HepG2 (cell line): ENCODE results near the gene SLC28A1. TPM values are rescaled to one million over a fixed set of nuclear protein-coding genes. Genes with fewer than 3 reads are reported as not detected.

ENCODE experiments used
- ATAC-seq: fragments of 200-7000 bp; cut with Tn5 transposase; 3 replicates; pipeline ENCODE4 v1.9.1; 2020; ENCODE audit warnings: mild to moderate bottlenecking, moderate library complexity
- BruUV-seq: library from RNA; stranded (reverse); fragments of 400-500 nt; replicated peaks from 2 replicates; lab custom pipeline; 2021; lab: Mats Ljungman, UMichigan
- CTCF ChIA-PET: fragments of 300-600 bp; formaldehyde crosslinking; extraction: SDS; loops from one replicate; lab custom pipeline; 2021; ENCODE audit warnings: low total read pairs, inconsistent platforms, low intra/inter-chr PET ratio; lab: Yijun Ruan, JAX
- POLR2A ChIA-PET: fragments of 350-600 bp; sonication (Branson Sonifier 250); formaldehyde crosslinking; loops from one replicate; lab custom pipeline; 2020; ENCODE audit warnings: antibody characterized with exemption, inconsistent platforms; lab: Yijun Ruan, JAX
- DNase-seq: peaks from one replicate; pipeline ENCODE4 v3.0.0-alpha.2; 2015; ENCODE audit warnings: low spot score
- FAIRE-seq: peaks from 3 replicates; lab custom pipeline; 2011; peaks lifted over from hg19 to GRCh38; lab: Jason Lieb, UNC
- H2AFZ ChIP-seq: one replicate; pipeline ENCODE4 v1.6.1; 2011; ENCODE audit warnings: low read length, inconsistent platforms
- H3K27ac ChIP-seq: fragments of 300-600 bp; 3 replicates; pipeline ENCODE4 v1.8.0; 2011; ENCODE audit warnings: mixed run types, mild to moderate bottlenecking, mixed read lengths, low read length, inconsistent platforms; ENCODE audit not compliant: insufficient read depth; ENCODE audit errors: extremely low read length
- H3K27me3 ChIP-seq, 2 experiments: fragments of 200-600 bp in 1 of 2; 2 replicates in 1 of 2; 3 replicates in 1 of 2; pipeline versions ENCODE4 v1.6.0 to v1.8.0; 2011; ENCODE audit warnings: low read length in 2 of 2, mild to moderate bottlenecking in 2 of 2, moderate library complexity in 2 of 2, inconsistent platforms in 1 of 2; ENCODE audit not compliant: insufficient read depth in 2 of 2, control insufficient read depth in 1 of 2
- H3K36me3 ChIP-seq, 2 experiments: fragments of 200-600 bp in 1 of 2; replicated peaks in 1 of 2; 2 replicates in 1 of 2; 3 replicates in 1 of 2; pipeline versions ENCODE4 v1.5.1 to v1.8.0; 2011; ENCODE audit warnings: low read length in 2 of 2, inconsistent platforms in 1 of 2; ENCODE audit not compliant: insufficient read depth in 2 of 2, control insufficient read depth in 1 of 2
- H3K4me1 ChIP-seq: 2 replicates; pipeline ENCODE4 v1.5.1; 2012; ENCODE audit warnings: low read length, inconsistent platforms; ENCODE audit not compliant: insufficient read depth
- H3K4me2 ChIP-seq: 2 replicates; pipeline ENCODE4 v1.6.0; 2011; ENCODE audit warnings: low read depth, low read length, inconsistent platforms
- H3K4me3 ChIP-seq, 3 experiments: fragments of 200-600 bp in 1 of 3; sonication (generic), shearing (Covaris generic) in 1 of 3; replicated peaks in 1 of 3; 2 replicates each; pipeline ENCODE4 v1.5.1; 2011 to 2016; ENCODE audit warnings: low read length in 3 of 3, inconsistent platforms in 2 of 3, low read depth in 2 of 3, mild to moderate bottlenecking in 2 of 3, control low read depth in 1 of 3, mixed read lengths in 1 of 3; ENCODE audit not compliant: insufficient read depth in 1 of 3
- H3K79me2 ChIP-seq: one replicate; pipeline ENCODE4 v1.6.1; 2011; ENCODE audit warnings: low read length, inconsistent platforms; ENCODE audit not compliant: insufficient read depth
- H3K9ac ChIP-seq: 2 replicates; pipeline ENCODE4 v1.6.0; 2011; ENCODE audit warnings: mild to moderate bottlenecking, low read depth, low read length, inconsistent platforms; ENCODE audit not compliant: insufficient read depth
- H3K9me3 ChIP-seq: 2 replicates; pipeline ENCODE4 v1.5.1; 2012; ENCODE audit warnings: mild to moderate bottlenecking, low read length
- H4K20me1 ChIP-seq: 2 replicates; pipeline ENCODE4 v1.6.0; 2011; ENCODE audit warnings: inconsistent platforms, mild to moderate bottlenecking, low read length, moderate library complexity; ENCODE audit not compliant: insufficient read depth
- MAFF ChIP-seq: IDR thresholded peaks from 2 replicates; pipeline ENCODE4 v1.6.1; 2011; ENCODE audit warnings: low read depth, low read length, improper control_type of control experiment
- MAFK ChIP-seq, 2 experiments: IDR thresholded peaks in 1 of 2; conservative IDR thresholded peaks in 1 of 2; 2 replicates each; pipeline ENCODE4 v1.6.1; 2011; ENCODE audit warnings: improper control_type of control experiment in 2 of 2, low read length in 2 of 2
- NR2F6 ChIP-seq, 2 experiments: IDR thresholded peaks; 2 replicates each; pipeline ENCODE4 v1.6.1; 2016; ENCODE audit warnings: antibody characterized with exemption in 1 of 2, mild to moderate bottlenecking in 1 of 2
- PHF21A ChIP-seq: sonication (generic); formaldehyde crosslinking; IDR thresholded peaks from 2 replicates; pipeline ENCODE4 v1.5.0; 2020; ENCODE audit warnings: mild to moderate bottlenecking, missing genetic modification reagents
- POLR2G ChIP-seq: fragments of 200-400 bp; formaldehyde crosslinking; IDR thresholded peaks from 2 replicates; pipeline ENCODE4 v1.6.1; 2018; ENCODE audit warnings: mild to moderate bottlenecking, low read depth, low read length, moderate library complexity
- PTBP1 ChIP-seq: fragments of 200-400 bp; formaldehyde crosslinking; IDR thresholded peaks from 2 replicates; pipeline ENCODE4 v1.6.1; 2018; ENCODE audit warnings: low read length, low read depth; ENCODE audit not compliant: poor library complexity, severe bottlenecking
- TEAD3 ChIP-seq: optimal IDR thresholded peaks from 2 replicates; pipeline ENCODE3; 2016; ENCODE audit warnings: borderline replicate concordance
- ZFY ChIP-seq: sonication (generic); formaldehyde crosslinking; IDR thresholded peaks from 2 replicates; pipeline ENCODE4 v1.4.0; 2020; ENCODE audit warnings: missing genetic modification reagents
- ZNF263 ChIP-seq: sonication (generic); formaldehyde crosslinking; IDR thresholded peaks from 2 replicates; pipeline ENCODE4 v1.4.0; 2020; ENCODE audit warnings: missing genetic modification reagents
- ZNF451 ChIP-seq: sonication (generic); formaldehyde crosslinking; IDR thresholded peaks from 2 replicates; pipeline ENCODE4 v1.5.0; 2020; ENCODE audit warnings: mild to moderate bottlenecking, missing genetic modification reagents
- ZNF552 ChIP-seq: sonication (generic); formaldehyde crosslinking; IDR thresholded peaks from 2 replicates; pipeline ENCODE4 v1.9.0; 2022; ENCODE audit warnings: missing genetic modification reagents, mild to moderate bottlenecking, borderline replicate concordance
- ZNF567 ChIP-seq: sonication (generic); formaldehyde crosslinking; IDR thresholded peaks from 2 replicates; pipeline ENCODE4 v1.8.1; 2023; ENCODE audit warnings: mild to moderate bottlenecking, missing genetic modification reagents, borderline replicate concordance
- WGBS: methylation state at CpG from one replicate; pipeline ENCODE4 v1.1.6; 2017; ENCODE audit warnings: low lambda C conversion rate; 5-methylcytosine and 5-hydroxymethylcytosine counted together
- in situ Hi-C: cut with HindIII; loops from 2 replicates; pipeline ENCODE4 v1.10.0; 2017; ENCODE audit warnings: low pct_unique_long_range_greater_than_20kb; ENCODE audit not compliant: extremely low pct_ligation_motif_present
- intact Hi-C: fragments of 100-400 bp; cut with micrococcal nuclease; formaldehyde crosslinking; loops from one replicate; pipeline ENCODE4 v1.10.0; 2022; ENCODE audit not compliant: unreplicated experiment
- polyA plus RNA-seq, 8 experiments: library from polyadenylated mRNA; depleted of rRNA in 3 of 8; stranded (reverse) in 7 of 8; unstranded in 1 of 8; fragments of >200 nt; fragmentation: Illumina TruSeq in 4 of 8; extraction: Trizol in 4 of 8; gene quantifications; 2 replicates each; pipeline versions ENCODE4 v1.2.1 to v1.2.3, GENCODE V29; 2011 to 2016; ENCODE audit warnings: low read depth in 4 of 8, missing spikeins in 1 of 8, mixed read lengths in 1 of 8; ENCODE audit not compliant: insufficient read depth in 1 of 8
- total RNA-seq, 5 experiments: library from RNA; depleted of rRNA; stranded (reverse); fragments of >200 nt; fragmentation: Illumina TruSeq; extraction: Trizol; gene quantifications; 2 replicates each; pipeline ENCODE4 v1.2.3, GENCODE V29; 2016; ENCODE audit warnings: low read depth in 1 of 5
- TF ChIP-seq, protein P1 (sequence below): sonication (generic); formaldehyde crosslinking; conservative IDR thresholded peaks from 2 replicates; pipeline ENCODE4 v1.4.0; 2020; ENCODE audit warnings: missing genetic modification reagents
- TF ChIP-seq, protein P2 (sequence below): sonication (generic); formaldehyde crosslinking; IDR thresholded peaks from 2 replicates; pipeline ENCODE4 v1.4.0; 2020; ENCODE audit warnings: missing genetic modification reagents
- TF ChIP-seq, protein P3 (sequence below): sonication (generic); formaldehyde crosslinking; IDR thresholded peaks from 2 replicates; pipeline ENCODE4 v1.5.0; 2020; ENCODE audit warnings: mild to moderate bottlenecking, missing genetic modification reagents, moderate library complexity

Gene SLC28A1
- total and polyA plus RNA-seq, 2 of the 13 experiments (the other 11 are each of a cell fraction or from before 2014, with no cell fraction given): 0.31 to 5.8 TPM

DNA sequence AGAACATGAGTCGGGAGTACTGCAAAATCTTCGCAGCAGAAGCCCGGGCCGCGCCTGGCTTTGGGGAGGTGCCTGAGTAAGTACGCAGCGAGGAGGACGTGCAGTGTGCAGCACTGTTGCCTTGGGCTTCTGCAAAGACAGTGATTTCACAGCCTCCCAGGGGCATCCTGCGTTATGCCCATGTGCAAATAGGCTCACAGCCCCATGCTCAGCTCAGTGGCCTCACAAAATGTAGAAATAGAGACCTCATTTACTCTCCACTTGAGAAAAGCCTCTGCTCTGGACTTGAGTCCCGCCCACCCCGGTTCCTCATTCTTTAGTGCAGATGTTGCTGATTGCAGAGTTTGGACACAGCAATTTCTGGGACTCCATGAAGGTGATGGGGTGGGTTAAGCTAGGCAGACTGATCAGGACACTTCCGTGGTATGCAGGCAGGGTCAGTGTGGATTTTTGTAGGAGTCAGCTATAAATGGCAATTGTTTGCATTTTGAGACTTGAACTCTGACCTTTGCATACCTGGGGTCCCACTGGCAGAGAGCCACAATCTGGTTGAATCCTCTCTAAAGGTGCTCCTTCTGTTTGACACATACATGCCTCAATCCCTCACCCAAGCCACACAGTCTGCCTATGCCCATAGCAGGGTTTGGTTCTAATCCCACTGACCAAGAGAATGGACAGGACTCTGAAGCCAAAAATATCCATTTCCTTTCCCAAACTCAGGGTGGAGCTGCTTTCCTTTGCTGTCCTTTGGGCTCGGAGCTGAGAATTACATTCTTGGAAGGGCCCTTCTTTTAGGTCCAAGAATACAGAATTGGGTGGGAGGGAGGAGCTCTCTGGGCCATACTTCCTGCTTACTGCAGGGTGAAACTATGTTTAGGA lies 20.7 kb upstream of the SLC28A1 start:
- no peaks in the 10 kb centered on the region for H3K9me3 ChIP-seq
- intact Hi-C loops (no loop called here), in situ Hi-C loops (no loop called here)
- ChIA-PET CTCF (no interaction called here), POLR2A (no interaction called here)
- H3K27me3 ChIP-seq: peaks cover 1 to 21% of the 10 kb centered on the region in 2 experiments; a peak in 3 of 5 replicates
- no peak for FAIRE-seq
- peaks cover 36% of the 10 kb centered on the region for H3K4me1 ChIP-seq
- no peak for TF ChIP-seq ZNF567 (CRISPR knock-in tag)
- no peak for TF ChIP-seq POLR2G
- TF ChIP-seq PTBP1: no peak
- TF ChIP-seq, protein P1, sequence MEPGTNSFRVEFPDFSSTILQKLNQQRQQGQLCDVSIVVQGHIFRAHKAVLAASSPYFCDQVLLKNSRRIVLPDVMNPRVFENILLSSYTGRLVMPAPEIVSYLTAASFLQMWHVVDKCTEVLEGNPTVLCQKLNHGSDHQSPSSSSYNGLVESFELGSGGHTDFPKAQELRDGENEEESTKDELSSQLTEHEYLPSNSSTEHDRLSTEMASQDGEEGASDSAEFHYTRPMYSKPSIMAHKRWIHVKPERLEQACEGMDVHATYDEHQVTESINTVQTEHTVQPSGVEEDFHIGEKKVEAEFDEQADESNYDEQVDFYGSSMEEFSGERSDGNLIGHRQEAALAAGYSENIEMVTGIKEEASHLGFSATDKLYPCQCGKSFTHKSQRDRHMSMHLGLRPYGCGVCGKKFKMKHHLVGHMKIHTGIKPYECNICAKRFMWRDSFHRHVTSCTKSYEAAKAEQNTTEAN (CRISPR knock-in tag): no peak
- peak; percentile 56; the same call in 1 of the 2 replicates for TF ChIP-seq MAFF
- no peak for TF ChIP-seq ZNF552 (CRISPR knock-in tag)
- peak; percentile 70 for TF ChIP-seq ZNF263 (CRISPR knock-in tag)
- no peak for TF ChIP-seq ZNF451 (CRISPR knock-in tag)
- no peak for TF ChIP-seq ZFY (CRISPR knock-in tag)
- peak; percentile 58 for TF ChIP-seq NR2F6 (IDR thresholded peaks at IDR 0.05)
- TF ChIP-seq NR2F6 (CRISPR knock-in tag; IDR thresholded peaks at IDR 0.05): 0 out of 2 replicates have a peak, but pooled peaks have one; percentile 7
- TF ChIP-seq, protein P2, sequence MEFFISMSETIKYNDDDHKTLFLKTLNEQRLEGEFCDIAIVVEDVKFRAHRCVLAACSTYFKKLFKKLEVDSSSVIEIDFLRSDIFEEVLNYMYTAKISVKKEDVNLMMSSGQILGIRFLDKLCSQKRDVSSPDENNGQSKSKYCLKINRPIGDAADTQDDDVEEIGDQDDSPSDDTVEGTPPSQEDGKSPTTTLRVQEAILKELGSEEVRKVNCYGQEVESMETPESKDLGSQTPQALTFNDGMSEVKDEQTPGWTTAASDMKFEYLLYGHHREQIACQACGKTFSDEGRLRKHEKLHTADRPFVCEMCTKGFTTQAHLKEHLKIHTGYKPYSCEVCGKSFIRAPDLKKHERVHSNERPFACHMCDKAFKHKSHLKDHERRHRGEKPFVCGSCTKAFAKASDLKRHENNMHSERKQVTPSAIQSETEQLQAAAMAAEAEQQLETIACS: no peak
- TF ChIP-seq PHF21A (CRISPR knock-in tag): 0 out of 2 replicates have a peak, but pooled peaks have one; percentile 34
- peak; percentile 21 for TF ChIP-seq TEAD3 (CRISPR knock-in tag)
- TF ChIP-seq, protein P3, sequence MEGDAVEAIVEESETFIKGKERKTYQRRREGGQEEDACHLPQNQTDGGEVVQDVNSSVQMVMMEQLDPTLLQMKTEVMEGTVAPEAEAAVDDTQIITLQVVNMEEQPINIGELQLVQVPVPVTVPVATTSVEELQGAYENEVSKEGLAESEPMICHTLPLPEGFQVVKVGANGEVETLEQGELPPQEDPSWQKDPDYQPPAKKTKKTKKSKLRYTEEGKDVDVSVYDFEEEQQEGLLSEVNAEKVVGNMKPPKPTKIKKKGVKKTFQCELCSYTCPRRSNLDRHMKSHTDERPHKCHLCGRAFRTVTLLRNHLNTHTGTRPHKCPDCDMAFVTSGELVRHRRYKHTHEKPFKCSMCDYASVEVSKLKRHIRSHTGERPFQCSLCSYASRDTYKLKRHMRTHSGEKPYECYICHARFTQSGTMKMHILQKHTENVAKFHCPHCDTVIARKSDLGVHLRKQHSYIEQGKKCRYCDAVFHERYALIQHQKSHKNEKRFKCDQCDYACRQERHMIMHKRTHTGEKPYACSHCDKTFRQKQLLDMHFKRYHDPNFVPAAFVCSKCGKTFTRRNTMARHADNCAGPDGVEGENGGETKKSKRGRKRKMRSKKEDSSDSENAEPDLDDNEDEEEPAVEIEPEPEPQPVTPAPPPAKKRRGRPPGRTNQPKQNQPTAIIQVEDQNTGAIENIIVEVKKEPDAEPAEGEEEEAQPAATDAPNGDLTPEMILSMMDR (CRISPR knock-in tag): peak; percentile 47
- peak; percentile 58 to 68 for TF ChIP-seq MAFK (conservative IDR thresholded peaks at IDR 0.05 in 1 of 2, IDR thresholded peaks at IDR 0.05 in 1 of 2; ENCODE audit: low read length in 2 of 2)
- H4K20me1 ChIP-seq: no peaks in the 10 kb centered on the region
- peak; percentile 35 for ATAC-seq
- DNase-seq: peak; percentile 14
- H2AFZ ChIP-seq: no peak overlapping the region
- peak overlapping the region; percentile 61 for H3K4me2 ChIP-seq
- H3K9ac ChIP-seq: no peak overlapping the region
- peak overlapping the region in 1 of 3 experiments; percentile 17; a peak in 1 of 6 replicates for H3K4me3 ChIP-seq
- no TSS peak for BruUV-seq
- no peaks in the 10 kb centered on the region for H3K79me2 ChIP-seq
- no peaks in the 10 kb centered on the region for H3K36me3 ChIP-seq
- 26% methylated on average over 12 of the region's 13 CpGs for WGBS
- no peak overlapping the region for H3K27ac ChIP-seq
